Endothelial cell of umbilical vein (primary cell): ENCODE results near the gene ALOX5AP. TPM values are rescaled to one million over a fixed set of nuclear protein-coding genes. Genes with fewer than 3 reads are reported as not detected.

Experiments used
- BruUV-seq: library from RNA; stranded (reverse); fragments of 400-500 nt; replicated peaks from 2 replicates; lab custom pipeline; 2021; lab: Mats Ljungman, UMichigan
- CTCF ChIA-PET: fragments of 300-600, 350-600 bp; sonication (Branson Sonifier 250); formaldehyde crosslinking; loops from one replicate; lab custom pipeline; 2021; ENCODE audit warnings: antibody characterized with exemption, inconsistent platforms; lab: Charles Lee
- POLR2A ChIA-PET: fragments of 300-600, 350-600 bp; sonication (Branson Sonifier 250); formaldehyde crosslinking; loops from one replicate; lab custom pipeline; 2021; ENCODE audit warnings: antibody characterized with exemption, inconsistent platforms; lab: Charles Lee
- DNase-seq: peaks from one replicate; pipeline ENCODE4 v3.0.0-alpha.2; 2011; ENCODE audit warnings: low read depth, low spot score
- FAIRE-seq: peaks from 2 replicates; lab custom pipeline; 2011; peaks lifted over from hg19 to GRCh38; lab: Jason Lieb, UNC
- H2AFZ ChIP-seq: 2 replicates; pipeline ENCODE4 v1.6.0; 2012; ENCODE audit warnings: low read depth, low read length, control low read depth, inconsistent platforms
- H3K27ac ChIP-seq: 2 replicates; pipeline ENCODE4 v1.5.1; 2011; ENCODE audit warnings: low read depth, mild to moderate bottlenecking, control low read depth, low read length, moderate library complexity; ENCODE audit not compliant: insufficient read depth
- H3K27me3 ChIP-seq, 2 experiments: 2 replicates each; pipeline versions ENCODE4 v1.6.0 to v1.6.1; 2011; ENCODE audit warnings: low read length in 2 of 2, mixed read lengths in 1 of 2; ENCODE audit not compliant: control insufficient read depth in 2 of 2, insufficient read depth in 2 of 2
- H3K36me3 ChIP-seq, 2 experiments: 2 replicates in 1 of 2; 3 replicates in 1 of 2; pipeline ENCODE4 v1.5.1; 2011; ENCODE audit warnings: low read length in 2 of 2, mild to moderate bottlenecking in 1 of 2, moderate library complexity in 1 of 2; ENCODE audit not compliant: control insufficient read depth in 2 of 2, insufficient read depth in 2 of 2; ENCODE audit errors: extremely low read depth in 1 of 2
- H3K4me1 ChIP-seq: 3 replicates; pipeline ENCODE4 v1.5.1; 2011; ENCODE audit warnings: mild to moderate bottlenecking, low read length; ENCODE audit not compliant: control insufficient read depth, insufficient read depth; ENCODE audit errors: extremely low read depth
- H3K4me2 ChIP-seq: 2 replicates; pipeline ENCODE4 v1.6.1; 2011; ENCODE audit warnings: low read length, control low read depth, mixed read lengths; ENCODE audit not compliant: insufficient read depth
- H3K4me3 ChIP-seq, 3 experiments: fragments of 200-600 bp in 1 of 3; sonication (generic), shearing (Covaris generic) in 1 of 3; replicated peaks in 1 of 3; 2 replicates each; pipeline ENCODE4 v1.5.1; 2011 to 2016; ENCODE audit warnings: control low read depth in 3 of 3, low read length in 3 of 3, mild to moderate bottlenecking in 2 of 3, inconsistent platforms in 1 of 3, low read depth in 1 of 3, moderate library complexity in 1 of 3; ENCODE audit not compliant: insufficient read depth in 1 of 3
- H3K79me2 ChIP-seq: 2 replicates; pipeline ENCODE4 v1.6.0; 2012; ENCODE audit warnings: low read length, inconsistent platforms; ENCODE audit not compliant: control insufficient read depth, insufficient read depth
- H3K9ac ChIP-seq: replicated peaks from 2 replicates; pipeline ENCODE3; 2011; ENCODE audit warnings: low read length, control low read depth; ENCODE audit not compliant: insufficient read depth; ENCODE audit errors: extremely low read depth
- H3K9me1 ChIP-seq: replicated peaks from 3 replicates; pipeline ENCODE4 v1.6.0; 2011; ENCODE audit warnings: mild to moderate bottlenecking, low read length; ENCODE audit not compliant: control insufficient read depth, insufficient read depth; ENCODE audit errors: extremely low read depth
- H3K9me3 ChIP-seq: replicated peaks from 2 replicates; pipeline ENCODE4 v1.5.1; 2012; ENCODE audit warnings: low read length, inconsistent platforms; ENCODE audit not compliant: control insufficient read depth, insufficient read depth
- H4K20me1 ChIP-seq: replicated peaks from 2 replicates; pipeline ENCODE3; 2011; ENCODE audit warnings: mild to moderate bottlenecking, low read length; ENCODE audit not compliant: control insufficient read depth, insufficient read depth; ENCODE audit errors: extremely low read depth
- CTCF ChIP-seq, 2 donors: IDR thresholded peaks; 1 replicate in 1 of 2; 2 replicates in 1 of 2; pipeline ENCODE4 v1.5.1; 2011; ENCODE audit warnings: low read length in 2 of 2, mild to moderate bottlenecking in 2 of 2, moderate library complexity in 2 of 2, control low read depth in 1 of 2, inconsistent platforms in 1 of 2, low read depth in 1 of 2; ENCODE audit not compliant: insufficient read depth in 1 of 2; ENCODE audit errors: extremely low read depth in 1 of 2
- EZH2 ChIP-seq: IDR thresholded peaks from 2 replicates; pipeline ENCODE4 v1.6.1; 2012; ENCODE audit warnings: borderline replicate concordance, low read depth, mild to moderate bottlenecking, moderate library complexity, low read length, inconsistent platforms; ENCODE audit not compliant: severe bottlenecking
- FOS ChIP-seq: IDR thresholded peaks from 2 replicates; pipeline ENCODE4 v1.6.1; 2011; ENCODE audit warnings: mild to moderate bottlenecking, low read length, moderate library complexity, borderline replicate concordance; ENCODE audit not compliant: insufficient read depth
- GATA2 ChIP-seq: IDR thresholded peaks from 2 replicates; pipeline ENCODE4 v1.7.0; 2011; ENCODE audit warnings: low read depth, mild to moderate bottlenecking, moderate library complexity, mixed read lengths, low read length; ENCODE audit not compliant: insufficient read length, insufficient read depth
- JUN ChIP-seq: IDR thresholded peaks from 2 replicates; pipeline ENCODE4 v1.6.1; 2011; ENCODE audit warnings: borderline replicate concordance, low read depth; ENCODE audit not compliant: insufficient read length, insufficient read depth
- MYC ChIP-seq: IDR thresholded peaks from one replicate; pipeline ENCODE4 v1.6.1; 2011; ENCODE audit warnings: mild to moderate bottlenecking, low read depth, low read length
- POLR2A ChIP-seq: IDR thresholded peaks from 2 replicates; pipeline ENCODE4 v1.6.1; 2012; ENCODE audit warnings: low read depth, mild to moderate bottlenecking, control low read depth, low read length
- POLR2AphosphoS5 ChIP-seq: IDR thresholded peaks from 2 replicates; pipeline ENCODE4 v1.6.1; 2012; ENCODE audit warnings: low read depth, mild to moderate bottlenecking, control low read depth, low read length, moderate library complexity; ENCODE audit not compliant: insufficient read depth
- dilution Hi-C: fragments of 300-500 bp; cut with MboI; formaldehyde crosslinking; loops from one replicate; pipeline ENCODE4 v1.15.0; 2019; ENCODE audit warnings: low sequenced_read_pairs; ENCODE audit not compliant: extremely low pct_ligation_motif_present
- intact Hi-C: fragments of 100-400 bp; cut with micrococcal nuclease; formaldehyde crosslinking; loops from one replicate; pipeline ENCODE4 v1.10.0; 2022
- polyA plus RNA-seq, 4 experiments: library from polyadenylated mRNA; depleted of rRNA in 3 of 4; stranded (reverse) in 3 of 4; unstranded in 1 of 4; fragments of >200 nt; gene quantifications; 2 replicates each; pipeline versions ENCODE4 v1.2.1 to v1.2.3, GENCODE V29; 2011 to 2012; ENCODE audit warnings: missing spikeins in 1 of 4
- total RNA-seq: library from RNA; stranded (reverse); gene quantifications from 2 replicates; pipeline ENCODE4 v1.2.3, GENCODE V29; 2021
- TF ChIP-seq, protein P1 (sequence below): IDR thresholded peaks from 2 replicates; pipeline ENCODE4 v1.6.1; 2011; ENCODE audit not compliant: insufficient read depth, insufficient read length

The ALOX5AP gene
- total and polyA plus RNA-seq, 2 donors (not counting 3 experiments of a cell fraction or from before 2014, with no cell fraction given): 1.8 TPM; not detected in 1

- dilution Hi-C loops (loop anchor here (10.0 kb wide), 1 partner anchor 65 kb away; no protein-coding TSS in a partner anchor), intact Hi-C loops (loop anchor here (5.0 kb wide), 1 partner anchor 443 kb away; no protein-coding TSS in a partner anchor)
- Histone ChIP-seq H3K4me1 (peaks cover 36% of the 10 kb centered on the region), H3K79me2 (no peaks in the 10 kb centered on the region), H3K9me1 (no peaks in the 10 kb centered on the region), H3K9me3 (no peaks in the 10 kb centered on the region), H3K4me2 (no peak overlapping the region), H2AFZ (peak overlapping the region; percentile 60), H4K20me1 (no peaks in the 10 kb centered on the region), H3K4me3 (no peak overlapping the region), H3K27ac (no peak overlapping the region), H3K27me3 (no peaks in the 10 kb centered on the region), H3K9ac (no peak overlapping the region), H3K36me3 (no peaks in the 10 kb centered on the region)
- ChIA-PET CTCF (interaction anchor here (1.6 kb wide), 1 partner anchor 668 kb away, joined by 5 read pairs; no protein-coding TSS in a partner anchor), POLR2A (no interaction called here)
- BruUV-seq: no TSS peak
- no peak for DNase-seq
- FAIRE-seq: no peak
- no peak for TF ChIP-seq CTCF (IDR thresholded peaks at IDR 0.05; ENCODE audit: extremely low read depth in 1 of 2, insufficient read depth in 1 of 2, low read depth in 1 of 2, low read length in 2 of 2)
- no peak for TF ChIP-seq MYC
- TF ChIP-seq FOS: no peak
- TF ChIP-seq, protein P1, sequence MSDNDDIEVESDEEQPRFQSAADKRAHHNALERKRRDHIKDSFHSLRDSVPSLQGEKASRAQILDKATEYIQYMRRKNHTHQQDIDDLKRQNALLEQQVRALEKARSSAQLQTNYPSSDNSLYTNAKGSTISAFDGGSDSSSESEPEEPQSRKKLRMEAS: no peak
- TF ChIP-seq EZH2: no peak
- TF ChIP-seq POLR2A: no peak
- no peak for TF ChIP-seq POLR2AphosphoS5
- no peak for TF ChIP-seq GATA2
- no peak for TF ChIP-seq JUN
Measured at GRCh38 chr13:30800107-30800506, 64.8 kb downstream of the ALOX5AP start.
